DMS79 treated with DMSO at 0.1 percent for 48 hours (cell line): ENCODE measurements around the gene KCNF1.
"Not testable (repeated sequence)": the region's sequence is repeated elsewhere in the genome, so short reads cannot be mapped to it uniquely, and the experiment has no call there.

Experiments used
- DNase-seq: peaks from one replicate; lab custom pipeline; 2025; lab: John Stamatoyannopoulos, UW

The KCNF1 gene

DNA sequence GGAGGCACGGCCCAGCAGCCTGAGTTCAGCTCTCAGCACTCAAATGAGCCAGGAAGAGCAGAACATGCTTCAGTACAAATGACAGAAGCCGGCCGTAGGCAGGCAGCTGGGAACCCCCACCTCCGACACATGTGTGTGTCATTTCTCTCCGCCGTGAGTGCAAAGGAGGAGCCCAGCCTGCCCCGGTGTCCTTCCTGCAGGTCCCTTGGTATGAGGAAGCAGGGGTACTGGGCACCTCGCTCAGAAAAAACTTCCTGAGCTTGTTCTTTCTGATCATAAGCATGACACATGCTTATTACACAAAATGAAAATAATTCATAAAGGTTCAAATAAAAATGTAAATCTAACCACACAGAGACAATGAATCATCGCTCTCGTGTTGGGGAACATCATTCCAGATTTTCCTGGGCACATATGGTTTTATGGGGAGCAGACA lies 35.3 kb downstream of the KCNF1 start:
- DNase-seq: no peak

DNA sequence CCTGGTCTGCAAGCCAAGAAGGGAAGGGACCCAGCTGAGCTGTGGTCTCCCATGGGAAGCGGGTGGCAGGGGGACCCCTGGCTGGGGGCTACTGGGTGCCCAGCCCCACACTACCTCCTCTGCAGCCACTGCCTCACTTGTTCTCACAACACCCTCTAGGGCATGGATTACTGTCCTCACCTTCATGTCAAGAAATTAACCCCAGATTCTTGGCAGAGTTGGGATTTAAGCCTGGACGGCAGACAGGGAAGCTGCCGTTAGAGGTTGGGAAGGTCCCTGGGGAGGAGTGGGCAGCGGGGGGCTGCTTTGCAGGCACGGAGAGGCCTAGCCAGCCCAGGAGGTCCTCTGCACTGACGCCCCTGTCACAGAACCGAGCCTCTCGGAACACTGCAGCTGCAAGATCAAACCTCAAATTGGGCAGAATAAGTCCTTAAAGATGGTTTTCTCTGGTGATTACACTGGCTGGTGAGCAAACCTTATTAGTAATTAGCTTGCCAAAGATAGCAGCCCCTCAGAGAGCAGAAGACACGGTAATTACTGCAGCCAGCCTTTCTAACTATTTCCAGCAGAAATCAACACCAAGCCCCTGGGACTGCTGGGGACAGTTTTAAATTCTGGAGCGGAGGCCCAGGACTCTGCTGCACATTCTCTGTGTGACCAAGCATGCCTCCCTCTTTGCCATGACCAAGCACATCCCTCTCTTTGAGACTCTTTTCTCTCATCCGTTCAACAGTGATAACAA lies 35.9 kb downstream of the KCNF1 start:
- DNase-seq: no peak

DNA sequence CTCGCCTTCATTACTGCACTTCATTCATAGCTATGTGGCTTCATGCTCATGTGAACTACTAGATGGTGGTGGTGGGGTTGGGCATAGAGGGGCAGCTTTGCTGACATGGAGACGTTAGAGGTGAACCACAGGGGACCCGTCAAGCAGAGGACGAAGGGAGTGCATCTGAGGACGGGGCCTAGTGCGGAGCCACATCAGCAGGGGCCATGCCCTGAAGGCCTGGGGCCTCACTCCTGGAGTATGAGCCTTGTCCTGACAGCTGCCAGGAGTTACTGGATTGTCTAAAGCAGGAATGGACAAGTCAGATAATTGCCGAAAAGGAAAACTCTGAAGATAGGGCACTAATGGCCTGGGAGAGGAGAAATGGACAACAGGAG lies 36.4 kb downstream of the KCNF1 start:
- no peak for DNase-seq

GRCh38 chr2:10948606-10949230 lies 37.0 kb downstream of the KCNF1 start:
- DNase-seq: no peak

DNA sequence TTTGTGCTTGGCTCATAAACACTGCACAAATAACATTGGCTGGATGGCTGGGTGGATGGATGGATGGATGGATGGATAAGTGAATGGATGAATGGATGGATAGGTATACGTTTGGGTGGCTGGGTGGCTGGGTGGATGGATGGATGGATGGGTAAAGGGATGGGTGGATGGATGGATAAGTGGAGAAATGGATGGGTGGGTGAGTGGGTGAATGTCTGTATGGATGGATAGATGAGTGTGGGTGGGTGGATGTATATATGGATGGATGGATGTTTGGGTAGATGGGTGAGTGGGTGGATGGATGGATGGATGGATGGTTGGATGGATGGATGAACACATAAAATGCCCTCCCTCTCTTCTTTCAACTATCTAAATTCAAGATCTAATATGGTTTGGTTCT lies 38.1 kb downstream of the KCNF1 start:
- DNase-seq: no peak

DNA sequence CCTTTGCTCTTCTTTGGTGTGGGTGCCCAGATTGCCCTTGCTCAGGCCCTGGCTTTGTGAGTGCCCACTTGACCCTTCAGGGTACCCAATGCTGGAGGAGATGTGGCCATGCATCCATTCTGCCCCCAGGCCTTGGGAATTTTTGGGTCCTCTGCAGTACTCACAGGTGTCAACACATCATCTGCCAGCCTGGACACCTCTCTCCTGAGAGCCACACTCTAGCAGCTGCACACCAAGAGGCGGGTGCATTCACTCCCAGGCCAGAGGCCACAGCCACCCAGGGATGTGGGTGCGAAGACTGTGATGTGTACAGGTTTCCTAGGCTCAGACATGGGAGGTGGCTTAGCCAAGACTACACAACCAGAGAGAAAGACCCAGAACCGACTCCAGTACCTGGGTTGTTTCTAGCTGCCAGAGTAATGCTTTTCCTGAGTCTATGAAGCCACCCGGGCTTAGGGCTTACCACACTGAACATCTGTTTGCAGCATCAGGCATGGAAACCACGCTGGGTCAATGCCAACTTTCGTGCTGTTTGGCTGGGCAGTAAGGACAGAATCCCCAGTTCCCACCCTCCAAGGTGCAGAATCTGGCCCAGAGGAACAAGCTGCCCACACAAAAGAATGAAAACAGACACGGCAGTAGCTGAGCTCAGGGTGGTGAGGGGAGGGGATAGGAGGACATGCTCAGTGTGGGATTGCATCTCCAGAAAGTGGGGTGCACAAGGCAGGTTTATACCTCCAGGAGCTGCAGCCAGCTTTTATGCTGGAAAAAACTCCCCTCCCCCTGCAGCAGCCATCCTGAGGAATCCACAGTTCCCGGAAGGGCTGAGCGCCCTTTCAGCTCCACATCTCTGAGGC lies 40.1 kb downstream of the KCNF1 start:
- DNase-seq: peak; percentile 13

DNA sequence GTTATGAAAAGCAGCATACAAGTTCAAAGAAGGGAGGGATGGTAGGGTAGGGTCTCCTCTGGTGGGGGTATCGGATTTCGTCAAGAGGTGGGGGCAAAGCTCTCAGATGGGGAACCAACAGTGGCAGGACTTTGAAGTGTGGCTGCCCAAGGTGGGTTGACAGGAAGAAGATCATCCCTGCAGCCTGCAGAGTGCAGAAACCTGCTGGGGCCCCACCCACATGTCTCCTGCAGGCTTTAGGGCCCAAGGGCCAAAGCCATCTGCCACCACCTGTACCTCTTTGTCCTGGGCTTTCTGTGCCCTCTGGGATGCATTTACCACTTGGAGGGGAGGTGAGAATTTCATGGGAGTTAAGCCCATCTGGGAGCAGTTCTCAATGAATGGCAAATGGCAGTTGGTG lies 42.7 kb downstream of the KCNF1 start:
- no peak for DNase-seq

DNA sequence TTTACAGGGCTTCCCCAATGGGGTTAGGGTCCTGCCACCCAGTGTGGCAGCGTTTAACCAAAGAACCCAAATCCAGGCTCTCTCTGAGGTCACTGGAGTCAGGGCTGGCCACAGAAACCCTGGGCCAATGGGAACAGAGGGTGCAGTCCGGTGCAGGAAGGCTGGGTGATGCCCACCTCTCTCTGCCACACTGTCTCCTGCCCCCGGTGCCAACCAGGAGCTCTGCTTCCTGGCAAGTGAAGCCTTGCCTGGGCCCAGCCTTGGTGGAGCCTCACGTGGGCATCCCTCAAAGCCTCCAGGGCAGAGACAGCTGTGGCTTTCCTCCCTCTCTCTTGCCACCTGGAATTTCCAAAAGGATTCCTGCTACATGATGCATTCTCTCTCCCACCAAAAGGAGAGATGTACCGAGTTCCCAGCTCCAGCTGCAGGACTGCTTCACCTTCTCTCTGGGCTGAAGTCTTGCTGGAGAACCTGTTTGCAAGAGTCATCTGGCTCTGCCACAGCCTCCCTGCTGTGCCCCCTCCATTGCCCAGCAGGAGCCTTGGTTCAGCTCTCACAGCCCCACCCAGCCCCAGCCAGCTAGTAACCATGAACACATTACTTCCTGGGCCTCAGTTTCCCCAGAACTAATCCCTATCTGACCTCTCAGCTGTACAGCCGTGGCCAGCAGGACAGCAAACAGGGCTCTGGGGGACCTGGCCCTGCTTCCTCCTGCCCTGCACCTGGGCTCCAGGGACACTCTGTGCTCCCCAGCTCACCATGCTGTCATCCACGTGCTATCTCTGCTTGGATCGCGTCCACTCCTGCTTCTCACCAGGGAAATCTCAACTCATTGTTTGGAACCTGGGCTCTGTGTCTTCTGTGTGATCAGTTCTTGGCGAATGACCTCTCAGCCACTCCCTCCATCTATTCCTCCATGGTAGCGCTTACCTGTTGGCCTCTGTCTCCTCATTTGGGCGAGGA lies 43.4 kb downstream of the KCNF1 start:
- no peak for DNase-seq

DNA sequence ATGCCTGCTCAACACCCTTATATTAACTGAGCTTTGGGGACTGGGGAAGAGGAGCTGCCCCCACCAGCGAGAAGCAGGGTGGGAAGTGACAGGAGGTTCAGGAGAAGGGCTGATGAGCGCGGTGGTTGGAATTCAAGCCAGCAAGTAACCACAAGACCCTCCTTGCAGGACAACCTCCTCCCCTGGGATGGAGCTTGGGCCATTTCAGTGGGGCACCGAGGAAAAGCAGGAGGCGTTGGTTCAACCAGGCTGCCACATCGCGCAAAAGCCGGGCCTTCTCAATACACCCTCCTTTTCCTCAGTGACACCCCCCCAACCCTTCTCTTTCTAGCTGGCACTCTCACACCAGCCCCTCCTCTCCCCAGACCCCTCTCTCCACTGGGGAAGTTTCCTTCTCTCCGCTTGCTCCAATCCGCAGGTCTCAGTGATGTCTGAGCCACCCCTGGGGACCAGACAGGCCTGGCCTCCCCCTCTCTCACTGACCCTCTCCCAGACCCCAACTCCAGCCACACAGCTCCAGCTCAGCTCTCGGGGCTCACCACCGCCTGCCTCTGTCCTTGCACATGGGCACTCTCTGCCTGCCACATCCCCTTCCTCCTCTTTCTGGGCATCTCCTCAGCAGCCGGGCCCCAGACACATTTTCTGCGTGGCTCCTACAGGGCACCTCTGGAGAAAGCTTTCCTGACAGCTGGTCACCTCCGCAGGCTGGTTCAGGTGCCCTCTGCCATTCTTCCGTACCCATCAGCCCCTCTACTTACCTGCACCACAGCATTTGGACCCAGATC lies 44.5 kb downstream of the KCNF1 start:
- DNase-seq: no peak

DNA sequence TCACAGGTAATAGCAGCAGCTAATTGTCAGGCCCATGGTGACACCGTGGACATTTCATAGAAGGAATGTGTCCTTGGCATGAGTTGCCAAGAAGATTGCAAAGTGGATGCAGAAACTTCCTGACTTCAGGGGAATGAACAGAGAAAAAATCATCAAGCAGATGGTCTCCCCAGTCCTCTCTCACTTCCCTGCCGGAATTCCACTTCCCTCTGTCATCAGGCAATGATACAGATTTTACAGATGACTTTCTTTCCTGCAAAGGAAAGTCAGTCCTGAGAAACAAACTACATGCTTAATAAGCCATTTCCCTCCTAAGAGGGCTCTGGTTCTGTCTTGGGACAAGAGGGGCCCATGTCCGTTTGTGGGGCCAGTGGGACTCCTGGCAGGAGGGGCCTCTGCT lies 45.7 kb downstream of the KCNF1 start:
- DNase-seq: no peak

DNA sequence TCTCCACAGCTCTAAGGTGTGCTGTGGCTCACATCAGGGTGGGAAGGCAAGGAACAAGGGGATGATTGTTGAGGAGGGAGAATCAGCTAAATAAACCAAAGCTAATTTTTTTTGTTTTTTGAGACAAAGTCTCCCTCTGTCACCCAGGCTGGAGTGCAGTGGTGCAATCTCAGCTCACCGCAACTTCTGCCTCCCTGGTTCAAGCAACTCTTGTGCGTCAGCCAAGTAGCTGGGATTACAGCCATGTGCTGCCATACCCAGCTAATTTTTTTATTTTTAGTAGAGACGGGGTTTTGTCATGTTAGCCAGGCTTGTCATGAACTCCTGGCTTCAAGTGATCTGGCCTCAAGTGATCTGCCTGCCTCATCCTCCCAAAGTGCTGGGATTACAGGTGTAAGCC lies 46.7 kb downstream of the KCNF1 start:
- not testable (repeated sequence) for DNase-seq

- no peak for DNase-seq
Measured at GRCh38 chr2:10960606-10961489, 49.1 kb downstream of the KCNF1 start.

DNA sequence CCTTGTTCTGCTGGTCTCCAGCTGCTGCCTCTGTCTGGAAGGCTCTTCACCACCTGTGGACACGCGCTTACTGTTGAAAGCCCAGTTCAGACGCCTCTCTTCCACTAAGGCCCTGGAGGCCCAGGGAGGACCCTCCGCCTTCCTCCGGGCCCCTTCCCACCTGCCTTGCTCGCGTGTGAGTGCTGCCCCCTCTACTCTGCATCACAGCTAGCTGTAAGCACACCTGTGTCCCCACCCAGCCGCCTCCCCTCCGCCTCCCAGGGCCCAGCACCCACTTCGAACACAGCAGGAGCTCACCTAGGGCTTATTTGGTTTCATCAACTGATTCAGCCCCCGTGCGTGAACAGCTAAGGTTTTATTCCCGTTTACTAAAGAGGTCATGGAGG lies 49.7 kb downstream of the KCNF1 start:
- no peak for DNase-seq

GRCh38 chr2:10962004-10962403 lies 50.3 kb downstream of the KCNF1 start:
- DNase-seq: no peak

GRCh38 chr2:10963155-10963554 lies 51.4 kb downstream of the KCNF1 start:
- DNase-seq: no peak
